Endodermal cell (in vitro differentiated cells): ENCODE data around the gene CDC42EP5. TPM values are rescaled to one million over a fixed set of nuclear protein-coding genes. Genes with fewer than 3 reads are reported as not detected.
"Not testable (repeated sequence)": the region's sequence is repeated elsewhere in the genome, so short reads cannot be mapped to it uniquely, and the experiment has no call there.

Experiments
- DNase-seq: peaks from one replicate; pipeline ENCODE4 v3.0.0-alpha.2; 2017
- H3K27ac ChIP-seq: 2 replicates; pipeline ENCODE4 v1.5.1; 2013; ENCODE audit warnings: mild to moderate bottlenecking, low read depth, low read length, moderate library complexity
- H3K27me3 ChIP-seq: 2 replicates; pipeline ENCODE4 v1.6.1; 2013; ENCODE audit warnings: mild to moderate bottlenecking, low read length, moderate library complexity; ENCODE audit not compliant: insufficient read depth, control insufficient read depth, poor library complexity, severe bottlenecking
- H3K36me3 ChIP-seq: 2 replicates; pipeline ENCODE4 v1.7.0; 2013; ENCODE audit warnings: mild to moderate bottlenecking, low read length, moderate library complexity; ENCODE audit not compliant: control insufficient read depth, insufficient read depth
- H3K4me1 ChIP-seq: one replicate; pipeline ENCODE4 v1.7.0; 2013; ENCODE audit warnings: low read length; ENCODE audit not compliant: control insufficient read depth, insufficient read depth
- H3K4me3 ChIP-seq: 2 replicates; pipeline ENCODE4 v1.5.1; 2013; ENCODE audit warnings: mild to moderate bottlenecking, low read length, moderate library complexity
- H3K9ac ChIP-seq: 2 replicates; pipeline ENCODE4 v1.6.1; 2013; ENCODE audit warnings: mild to moderate bottlenecking, low read length, moderate library complexity; ENCODE audit not compliant: poor library complexity, severe bottlenecking; ENCODE audit errors: extremely low read depth
- H3K9me3 ChIP-seq: 2 replicates; pipeline ENCODE4 v1.6.1; 2013; ENCODE audit warnings: mild to moderate bottlenecking, low read length, moderate library complexity; ENCODE audit not compliant: control insufficient read depth
- H3K27ac Mint-ChIP-seq: 2 replicates; pipeline ENCODE4 v1.8.0; 2020; ENCODE audit warnings: mixed read lengths
- H3K27me3 Mint-ChIP-seq: 2 replicates; pipeline ENCODE4 v1.8.0; 2021; ENCODE audit warnings: mild to moderate bottlenecking, mixed read lengths; ENCODE audit not compliant: insufficient read depth
- H3K36me3 Mint-ChIP-seq: 2 replicates; pipeline ENCODE4 v1.8.0; 2020; ENCODE audit warnings: low read depth, mixed read lengths
- H3K4me1 Mint-ChIP-seq: 2 replicates; pipeline ENCODE4 v1.8.0; 2020; ENCODE audit warnings: mixed read lengths
- H3K4me3 Mint-ChIP-seq: 2 replicates; pipeline ENCODE4 v1.8.0; 2020; ENCODE audit warnings: mild to moderate bottlenecking, moderate library complexity, mixed read lengths
- H3K9me3 Mint-ChIP-seq: 2 replicates; pipeline ENCODE4 v1.8.0; 2020; ENCODE audit warnings: mild to moderate bottlenecking, mixed read lengths
- CTCF ChIP-seq: fragments of 200-600 bp; sonication (generic); conservative IDR thresholded peaks from 2 replicates; pipeline ENCODE4 v1.5.0; 2021; ENCODE audit warnings: antibody characterized with exemption, mild to moderate bottlenecking
- WGBS, 2 experiments: methylation state at CpG; one replicate each; pipeline versions ENCODE4 v1.1.5 to v1.1.7; 2013; ENCODE audit warnings: missing lambda C conversion rate in 2 of 2, mixed read lengths in 1 of 2; ENCODE audit not compliant: insufficient coverage in 1 of 2, insufficient read length in 1 of 2; 5-methylcytosine and 5-hydroxymethylcytosine counted together
- total RNA-seq, 2 donors: library from RNA; stranded (reverse); fragmentation: NEBNext Ultra II Directional in 1 of 2; extraction: Animal tissue kit (Norgen Biotek cat#: 25700) in 1 of 2; gene quantifications; 2 replicates in 1 of 2; 3 replicates in 1 of 2; pipeline ENCODE4 v1.2.1, GENCODE V29; 2021

CDC42EP5 gene
- total RNA-seq, 2 donors from 2014 or later, result 0.49 TPM; not detected in 1

- Mint-ChIP-seq H3K27me3 (no peaks in the 10 kb centered on the region), H3K36me3 (no peaks in the 10 kb centered on the region), H3K4me1 (no peaks in the 10 kb centered on the region), H3K4me3 (no peak overlapping the region), H3K9me3 (peaks cover 65% of the 10 kb centered on the region), H3K27ac (no peak overlapping the region)
- WGBS, 2 experiments, result 65 to 67% methylated on average over 10 of the region's 10 CpGs
- no peak overlapping the region for H3K27ac ChIP-seq
- no peak overlapping the region for H3K4me3 ChIP-seq
- no peak overlapping the region for H3K9ac ChIP-seq
- no peaks in the 10 kb centered on the region for H3K4me1 ChIP-seq
- H3K36me3 ChIP-seq, result no peaks in the 10 kb centered on the region
- no peaks in the 10 kb centered on the region for H3K27me3 ChIP-seq
- peaks cover 7% of the 10 kb centered on the region for H3K9me3 ChIP-seq
- TF ChIP-seq CTCF, result no peak
- DNase-seq, result no peak
Observed at GRCh38 chr19:54506079-54506478, 33.0 kb upstream of the CDC42EP5 start.

GRCh38 chr19:54505542-54505941 is 32.4 kb upstream of the CDC42EP5 start:
- not testable (repeated sequence) for H3K27ac Mint-ChIP-seq, H3K27me3 ChIP-seq, H3K27me3 Mint-ChIP-seq, H3K4me1 ChIP-seq, H3K9ac ChIP-seq, H3K36me3 ChIP-seq, H3K4me1 Mint-ChIP-seq, DNase-seq, H3K27ac ChIP-seq, H3K4me3 ChIP-seq, H3K4me3 Mint-ChIP-seq, H3K9me3 ChIP-seq, H3K36me3 Mint-ChIP-seq
- 76 to 90% methylated on average over 1 to 4 of the region's 4 CpGs for WGBS, 2 experiments
- peaks cover 69% of the 10 kb centered on the region for H3K9me3 Mint-ChIP-seq

DNA sequence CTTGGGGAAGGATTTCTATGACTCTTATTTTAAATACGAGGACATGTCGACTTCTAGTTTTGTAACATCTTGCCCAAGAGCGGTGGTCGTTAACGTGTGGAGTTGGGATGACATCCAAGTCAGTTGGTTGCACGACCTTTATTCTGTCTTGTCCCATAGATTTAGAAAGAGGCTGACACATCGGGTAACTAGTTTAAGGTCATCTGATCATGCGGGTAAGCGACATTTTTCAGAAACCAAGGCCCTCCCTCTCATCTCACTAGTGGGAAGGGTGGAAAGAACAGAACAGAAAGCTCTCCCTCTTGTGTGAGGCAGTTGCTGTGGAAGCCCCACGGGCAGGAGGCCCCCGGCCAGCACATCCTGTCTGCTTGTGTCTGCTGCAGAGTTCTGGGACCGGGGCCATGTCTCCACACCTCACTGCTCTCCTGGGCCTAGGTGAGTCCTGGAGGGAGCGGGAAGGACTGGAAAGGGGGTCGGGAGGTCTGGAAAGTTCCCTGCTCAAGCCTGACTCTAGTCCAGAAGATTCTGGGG is 29.5 kb upstream of the CDC42EP5 start, which contains the start of gene LAIR2:
Gene LAIR2 (plus strand): TSS at position 314 of the 531 bp plus-strand sequence. CDS start 88 bp downstream, at position 402.
- H3K27ac Mint-ChIP-seq, result no peak within 1 kb of the TSS
- H3K4me1 Mint-ChIP-seq, result no peaks in the 10 kb centered on the region
- no peak within 1 kb of the TSS for H3K4me3 ChIP-seq
- no peak within 1 kb of the TSS for H3K4me3 Mint-ChIP-seq
- TF ChIP-seq CTCF, result no peak
- no peak within 1 kb of the TSS for H3K9ac ChIP-seq
- peaks cover 81% of the 10 kb centered on the region for H3K9me3 Mint-ChIP-seq
- peaks cover 7% of the 10 kb centered on the region for H3K9me3 ChIP-seq
- H3K4me1 ChIP-seq, result no peaks in the 10 kb centered on the region
- no peak for DNase-seq
- no peaks in the 10 kb centered on the region for H3K36me3 ChIP-seq
- 74 to 78% methylated on average over 13 to 14 of the region's 14 CpGs for WGBS, 2 experiments
- H3K27me3 Mint-ChIP-seq, result no peaks in the 10 kb centered on the region
- H3K36me3 Mint-ChIP-seq, result no peaks in the 10 kb centered on the region
- no peaks in the 10 kb centered on the region for H3K27me3 ChIP-seq
- H3K27ac ChIP-seq, result no peak within 1 kb of the TSS

GRCh38 chr19:54498451-54498772 is 25.3 kb upstream of the CDC42EP5 start:
- not testable (repeated sequence) for H3K27ac Mint-ChIP-seq, H3K27me3 Mint-ChIP-seq, H3K27me3 ChIP-seq, H3K9me3 ChIP-seq, H3K36me3 ChIP-seq, H3K36me3 Mint-ChIP-seq, H3K4me1 ChIP-seq, H3K9ac ChIP-seq, H3K4me3 ChIP-seq, H3K27ac ChIP-seq, H3K4me1 Mint-ChIP-seq, H3K4me3 Mint-ChIP-seq, DNase-seq
- peaks cover 83% of the 10 kb centered on the region for H3K9me3 Mint-ChIP-seq
- WGBS, 2 experiments, result 58 to 74% methylated on average over 4 to 7 of the region's 9 CpGs

DNA sequence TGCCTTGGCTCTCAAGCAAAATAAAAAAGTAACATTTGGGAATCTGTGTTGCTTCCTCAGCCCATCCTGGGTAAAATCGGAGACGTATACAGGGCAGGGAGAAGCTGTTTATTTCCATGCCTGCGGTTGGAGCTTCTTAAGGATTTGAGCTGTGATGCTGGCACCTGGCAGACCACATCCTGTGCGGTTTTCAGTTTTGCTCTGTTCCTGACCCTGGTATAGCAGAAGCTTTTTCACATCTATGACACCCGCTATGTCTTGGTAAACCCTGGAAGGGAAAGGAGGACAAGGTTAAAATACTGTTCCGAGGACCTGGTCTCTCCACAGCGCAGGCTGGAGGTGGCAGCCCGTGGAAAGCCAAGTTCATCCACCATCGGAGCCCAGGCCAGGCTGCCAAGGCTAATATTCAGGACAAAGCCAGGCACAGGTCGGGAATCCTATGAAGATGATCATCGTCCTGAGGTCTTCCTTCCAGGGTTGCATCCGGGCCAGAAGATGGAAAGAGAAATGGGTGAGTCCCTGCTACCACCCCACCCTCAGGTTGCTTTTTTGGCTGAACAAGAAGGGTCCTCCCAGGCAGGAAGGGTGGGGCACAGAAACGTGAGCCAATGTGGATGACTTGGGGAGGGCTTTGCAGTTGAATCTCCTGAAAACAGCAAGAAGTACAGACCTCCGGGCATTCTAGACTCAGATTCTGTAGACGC is 24.8 kb upstream of the CDC42EP5 start:
- not testable (repeated sequence) for H3K27me3 Mint-ChIP-seq, H3K9ac ChIP-seq, H3K36me3 ChIP-seq, H3K4me1 Mint-ChIP-seq, DNase-seq, H3K4me3 ChIP-seq, H3K27ac ChIP-seq, H3K36me3 Mint-ChIP-seq, H3K4me1 ChIP-seq, H3K27ac Mint-ChIP-seq, H3K4me3 Mint-ChIP-seq, H3K27me3 ChIP-seq, H3K9me3 ChIP-seq
- 73 to 77% methylated on average over 3 to 7 of the region's 15 CpGs for WGBS, 2 experiments
- peaks cover 85% of the 10 kb centered on the region for H3K9me3 Mint-ChIP-seq

- not testable (repeated sequence) for H3K36me3 Mint-ChIP-seq, H3K4me1 Mint-ChIP-seq, H3K4me1 ChIP-seq, H3K27ac ChIP-seq, H3K27ac Mint-ChIP-seq, H3K27me3 Mint-ChIP-seq, H3K4me3 Mint-ChIP-seq, H3K36me3 ChIP-seq, H3K27me3 ChIP-seq, H3K9me3 ChIP-seq, H3K4me3 ChIP-seq, DNase-seq, H3K9ac ChIP-seq
- H3K9me3 Mint-ChIP-seq, result peaks cover 85% of the 10 kb centered on the region
- 53 to 73% methylated on average over 2 to 5 of the region's 5 CpGs for WGBS, 2 experiments
Observed at GRCh38 chr19:54495284-54495683, 22.2 kb upstream of the CDC42EP5 start.
